Measurements from ENCODE around the gene TCF7L2.
"Not testable (repeated sequence)": the region's sequence is repeated elsewhere in the genome, so short reads cannot be mapped to it uniquely, and the experiment has no call there.

TCF7L2 gene

GRCh38 chr10:113099431-113100183 lies 149.6 kb downstream of the TCF7L2 start:
- DNase-seq, result no peak

GRCh38 chr10:113100281-113100680 lies 150.2 kb downstream of the TCF7L2 start:
- no peak for DNase-seq

GRCh38 chr10:113103131-113103840 lies 153.2 kb downstream of the TCF7L2 start:
- DNase-seq, result no peak

GRCh38 chr10:113104047-113104446 lies 154.0 kb downstream of the TCF7L2 start:
- no peak for DNase-seq

GRCh38 chr10:113108194-113108835 lies 158.3 kb downstream of the TCF7L2 start:
- peak; percentile 22 for DNase-seq

GRCh38 chr10:113108948-113109347 lies 158.9 kb downstream of the TCF7L2 start:
- no peak for DNase-seq

- not testable (repeated sequence) for DNase-seq
Measured at GRCh38 chr10:113109482-113109881, 159.4 kb downstream of the TCF7L2 start.

- DNase-seq, result no peak
Measured at GRCh38 chr10:113111260-113111659, 161.2 kb downstream of the TCF7L2 start.

GRCh38 chr10:113111900-113112853 lies 162.1 kb downstream of the TCF7L2 start:
- no peak for DNase-seq

GRCh38 chr10:113113241-113113640 lies 163.2 kb downstream of the TCF7L2 start:
- DNase-seq, result no peak

GRCh38 chr10:113113918-113114317 lies 163.9 kb downstream of the TCF7L2 start:
- DNase-seq, result no peak

GRCh38 chr10:113115556-113115955 lies 165.5 kb downstream of the TCF7L2 start:
- no peak for DNase-seq

- DNase-seq, result no peak
Measured at GRCh38 chr10:113118882-113119281, 168.8 kb downstream of the TCF7L2 start.

- no peak for DNase-seq
Measured at GRCh38 chr10:113119801-113120200, 169.8 kb downstream of the TCF7L2 start.

GRCh38 chr10:113121153-113121552 lies 171.1 kb downstream of the TCF7L2 start:
- no peak for DNase-seq

GRCh38 chr10:113122947-113123346 lies 172.9 kb downstream of the TCF7L2 start:
- no peak for DNase-seq

GRCh38 chr10:113124724-113125123 lies 174.7 kb downstream of the TCF7L2 start:
- no peak for DNase-seq

GRCh38 chr10:113125612-113126011 lies 175.6 kb downstream of the TCF7L2 start:
- DNase-seq, result no peak

GRCh38 chr10:113126229-113127201 lies 176.5 kb downstream of the TCF7L2 start:
- peak; percentile 33 for DNase-seq

- DNase-seq, result no peak
Measured at GRCh38 chr10:113127261-113127900, 177.3 kb downstream of the TCF7L2 start.

- no peak for DNase-seq
Measured at GRCh38 chr10:113127901-113128283, 177.8 kb downstream of the TCF7L2 start.
